CD14-positive monocyte (primary cell): ENCODE data around the gene NSG1. TPM values are rescaled to one million over a fixed set of nuclear protein-coding genes. Genes with fewer than 3 reads are reported as not detected.

Experiments used
- DNase-seq, 3 donors: peaks; one replicate each; pipeline ENCODE4 v3.0.0-alpha.2; 2011 to 2022
- H2AFZ ChIP-seq: 2 replicates; pipeline ENCODE4 v1.6.0; 2012; ENCODE audit warnings: mild to moderate bottlenecking, low read depth, low read length, inconsistent platforms; ENCODE audit not compliant: insufficient read depth, poor library complexity, severe bottlenecking
- H3K27ac ChIP-seq, 2 donors: 1 replicate in 1 of 2; 2 replicates in 1 of 2; pipeline ENCODE4 v1.5.1; 2012 to 2013; ENCODE audit warnings: low read length in 2 of 2, control low read depth in 1 of 2, inconsistent platforms in 1 of 2, low read depth in 1 of 2, mild to moderate bottlenecking in 1 of 2
- H3K27me3 ChIP-seq, 2 donors: one replicate each; pipeline versions ENCODE4 v1.6.0 to v1.6.1; 2011 to 2013; ENCODE audit warnings: low read length in 2 of 2; ENCODE audit not compliant: control insufficient read depth in 2 of 2, insufficient read depth in 2 of 2
- H3K36me3 ChIP-seq, 2 donors: replicated peaks in 1 of 2; 1 replicate in 1 of 2; 2 replicates in 1 of 2; pipeline versions ENCODE4 v1.5.1 to v1.6.1; 2012 to 2013; ENCODE audit warnings: low read length in 2 of 2, control low read depth in 1 of 2, inconsistent platforms in 1 of 2, mild to moderate bottlenecking in 1 of 2; ENCODE audit not compliant: insufficient read depth in 2 of 2, control insufficient read depth in 1 of 2
- H3K4me1 ChIP-seq, 2 donors: 1 replicate in 1 of 2; 2 replicates in 1 of 2; pipeline versions ENCODE4 v1.5.1 to v1.6.1; 2012 to 2013; ENCODE audit warnings: low read length in 2 of 2, control low read depth in 1 of 2, inconsistent platforms in 1 of 2, mild to moderate bottlenecking in 1 of 2, moderate library complexity in 1 of 2; ENCODE audit not compliant: insufficient read depth in 2 of 2, control insufficient read depth in 1 of 2
- H3K4me2 ChIP-seq: replicated peaks from 2 replicates; pipeline ENCODE3; 2012; ENCODE audit warnings: low read length, moderate library complexity, mild to moderate bottlenecking; ENCODE audit not compliant: poor library complexity, severe bottlenecking; ENCODE audit errors: extremely low read depth
- H3K4me3 ChIP-seq, 3 experiments: fragments of 200-600 bp in 1 of 3; sonication (generic) in 1 of 3; replicated peaks in 1 of 3; 1 replicate in 2 of 3; 2 replicates in 1 of 3; pipeline ENCODE4 v1.5.1; 2011 to 2013; ENCODE audit warnings: low read length in 3 of 3, mild to moderate bottlenecking in 3 of 3, control low read depth in 2 of 3, low read depth in 2 of 3, inconsistent platforms in 1 of 3, moderate library complexity in 1 of 3
- H3K79me2 ChIP-seq: 2 replicates; pipeline ENCODE4 v1.6.0; 2012; ENCODE audit warnings: mild to moderate bottlenecking, control low read depth, inconsistent platforms, low read length, moderate library complexity; ENCODE audit not compliant: insufficient read depth
- H3K9ac ChIP-seq: 2 replicates; pipeline ENCODE4 v1.6.0; 2017; ENCODE audit warnings: low read length, mild to moderate bottlenecking; ENCODE audit not compliant: insufficient read depth, poor library complexity, severe bottlenecking
- H3K9me3 ChIP-seq, 2 donors: replicated peaks in 1 of 2; 1 replicate in 1 of 2; 2 replicates in 1 of 2; pipeline versions ENCODE4 v1.5.1 to v1.6.1; 2012 to 2013; ENCODE audit warnings: low read length in 2 of 2, control low read depth in 1 of 2; ENCODE audit not compliant: control insufficient read depth in 1 of 2, insufficient read depth in 1 of 2
- H4K20me1 ChIP-seq: 2 replicates; pipeline ENCODE4 v1.6.0; 2012; ENCODE audit warnings: mild to moderate bottlenecking, low read length, control low read depth, moderate library complexity; ENCODE audit not compliant: insufficient read depth
- H3K27ac Mint-ChIP-seq, 7 donors: one replicate each; pipeline ENCODE4 v1.8.0; 2020; ENCODE audit warnings: mild to moderate bottlenecking in 7 of 7, mixed read lengths in 7 of 7, moderate library complexity in 6 of 7, inconsistent platforms in 2 of 7
- H3K27me3 Mint-ChIP-seq, 3 donors: one replicate each; pipeline ENCODE4 v1.8.0; 2021 to 2022; ENCODE audit warnings: low read depth in 3 of 3, mild to moderate bottlenecking in 3 of 3, mixed read lengths in 3 of 3, moderate library complexity in 3 of 3, inconsistent platforms in 1 of 3
- H3K36me3 Mint-ChIP-seq, 2 donors: one replicate each; pipeline ENCODE4 v1.8.0; 2020; ENCODE audit warnings: mixed read lengths in 2 of 2, inconsistent platforms in 1 of 2, mild to moderate bottlenecking in 1 of 2
- H3K4me1 Mint-ChIP-seq: one replicate; pipeline ENCODE4 v1.8.0; 2020; ENCODE audit warnings: mild to moderate bottlenecking, mixed read lengths
- H3K4me3 Mint-ChIP-seq, 2 donors: one replicate each; pipeline ENCODE4 v1.8.0; 2020; ENCODE audit warnings: mild to moderate bottlenecking in 2 of 2, mixed read lengths in 2 of 2, moderate library complexity in 1 of 2
- H3K9me3 Mint-ChIP-seq, 7 donors: one replicate each; pipeline ENCODE4 v1.8.0; 2020 to 2022; ENCODE audit warnings: mixed read lengths in 7 of 7, mild to moderate bottlenecking in 6 of 7, moderate library complexity in 6 of 7, inconsistent platforms in 2 of 7
- WGBS: methylation state at CpG from one replicate; pipeline ENCODE4 v1.1.5; 2013; ENCODE audit warnings: missing lambda C conversion rate; ENCODE audit not compliant: insufficient coverage; 5-methylcytosine and 5-hydroxymethylcytosine counted together
- intact Hi-C, 2 donors: fragments of 100-400 bp; cut with micrococcal nuclease; formaldehyde crosslinking; loops; one replicate each; pipeline versions ENCODE4 v1.15.0 to v1.15.1; 2023
- polyA plus RNA-seq, 3 donors: library from polyadenylated mRNA; depleted of rRNA in 1 of 3; unstranded in 2 of 3; stranded (reverse) in 1 of 3; fragments of 300-500 nt in 2 of 3; fragments of >200 nt in 1 of 3; fragmentation: Illumina TruSeq in 2 of 3; gene quantifications; 1 replicate in 2 of 3; 2 replicates in 1 of 3; pipeline ENCODE4 v1.2.3, GENCODE V29; 2012 to 2021
- TF ChIP-seq, protein P1 (sequence below): fragments of 200-600 bp; IDR thresholded peaks from one replicate; pipeline ENCODE4 v1.8.0; 2022; ENCODE audit warnings: antibody characterized with exemption, mild to moderate bottlenecking

The NSG1 gene
- polyA plus RNA-seq, 3 donors: 0.10 TPM; not detected in 2

DNA sequence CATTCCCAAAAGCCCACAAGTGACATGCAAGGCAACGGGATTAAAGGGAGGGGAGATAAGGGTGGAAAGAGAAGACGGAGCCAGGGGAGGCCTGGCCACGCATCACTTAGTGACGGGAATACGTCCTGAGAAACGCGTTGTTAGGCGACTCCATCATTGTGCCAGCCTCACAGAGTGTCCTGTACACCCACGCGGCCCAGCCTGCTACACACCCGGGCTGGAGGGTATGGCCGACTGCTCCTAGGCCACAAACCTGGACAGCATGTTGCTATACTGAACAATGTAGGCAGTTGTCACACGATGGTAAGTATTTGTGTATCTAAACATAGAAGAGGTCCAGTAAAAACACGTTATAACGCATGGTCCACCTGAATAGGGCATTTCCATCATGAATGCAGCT lies 23.4 kb downstream of the NSG1 start:
- no peaks in the 10 kb centered on the region for H3K36me3 ChIP-seq
- no peak overlapping the region for H2AFZ ChIP-seq
- no peaks in the 10 kb centered on the region for H3K4me1 ChIP-seq
- peak overlapping the region in 1 of 7 donors; percentile 49 for H3K27ac Mint-ChIP-seq
- no peaks in the 10 kb centered on the region for H3K27me3 ChIP-seq
- no peaks in the 10 kb centered on the region for H3K36me3 Mint-ChIP-seq
- intact Hi-C loops: no loop called here
- no peaks in the 10 kb centered on the region for H3K9me3 Mint-ChIP-seq
- no peaks in the 10 kb centered on the region for H3K9me3 ChIP-seq
- WGBS: 93% methylated on average over 14 of the region's 15 CpGs
- no peaks in the 10 kb centered on the region for H3K79me2 ChIP-seq
- TF ChIP-seq, protein P1, sequence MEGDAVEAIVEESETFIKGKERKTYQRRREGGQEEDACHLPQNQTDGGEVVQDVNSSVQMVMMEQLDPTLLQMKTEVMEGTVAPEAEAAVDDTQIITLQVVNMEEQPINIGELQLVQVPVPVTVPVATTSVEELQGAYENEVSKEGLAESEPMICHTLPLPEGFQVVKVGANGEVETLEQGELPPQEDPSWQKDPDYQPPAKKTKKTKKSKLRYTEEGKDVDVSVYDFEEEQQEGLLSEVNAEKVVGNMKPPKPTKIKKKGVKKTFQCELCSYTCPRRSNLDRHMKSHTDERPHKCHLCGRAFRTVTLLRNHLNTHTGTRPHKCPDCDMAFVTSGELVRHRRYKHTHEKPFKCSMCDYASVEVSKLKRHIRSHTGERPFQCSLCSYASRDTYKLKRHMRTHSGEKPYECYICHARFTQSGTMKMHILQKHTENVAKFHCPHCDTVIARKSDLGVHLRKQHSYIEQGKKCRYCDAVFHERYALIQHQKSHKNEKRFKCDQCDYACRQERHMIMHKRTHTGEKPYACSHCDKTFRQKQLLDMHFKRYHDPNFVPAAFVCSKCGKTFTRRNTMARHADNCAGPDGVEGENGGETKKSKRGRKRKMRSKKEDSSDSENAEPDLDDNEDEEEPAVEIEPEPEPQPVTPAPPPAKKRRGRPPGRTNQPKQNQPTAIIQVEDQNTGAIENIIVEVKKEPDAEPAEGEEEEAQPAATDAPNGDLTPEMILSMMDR: no peak
- H3K27me3 Mint-ChIP-seq: peaks cover 0 to 4% (median 2%) of the 10 kb centered on the region in 3 donors
- H3K4me1 Mint-ChIP-seq: no peaks in the 10 kb centered on the region
- no peak overlapping the region for H3K4me3 ChIP-seq
- H3K4me3 Mint-ChIP-seq: no peak overlapping the region
- DNase-seq: no peak
- no peak overlapping the region for H3K27ac ChIP-seq
- no peaks in the 10 kb centered on the region for H4K20me1 ChIP-seq
- no peak overlapping the region for H3K9ac ChIP-seq
- H3K4me2 ChIP-seq: no peak overlapping the region

DNA sequence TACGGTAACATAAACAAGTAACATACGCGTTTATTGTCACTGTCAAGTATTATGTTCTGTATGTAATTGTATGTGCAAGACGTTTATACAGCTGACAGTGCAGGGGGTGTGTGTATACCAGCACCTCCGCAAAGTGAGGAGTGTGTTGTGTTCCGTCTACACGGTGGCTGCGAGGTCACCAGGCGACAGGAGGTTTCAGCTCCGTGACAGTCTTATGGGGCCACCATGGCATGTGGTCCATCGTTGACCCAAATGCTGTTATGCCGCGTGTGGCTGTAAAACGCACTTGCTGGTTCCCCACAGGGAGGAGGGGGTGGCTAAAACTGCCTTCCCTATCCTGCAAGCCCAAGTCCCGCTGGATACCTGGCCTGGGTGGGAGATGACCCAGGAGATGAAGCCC lies 25.0 kb downstream of the NSG1 start:
- H3K27ac Mint-ChIP-seq: no peak overlapping the region
- no peaks in the 10 kb centered on the region for H3K4me1 ChIP-seq
- H3K9ac ChIP-seq: no peak overlapping the region
- no peak for DNase-seq
- H3K79me2 ChIP-seq: no peaks in the 10 kb centered on the region
- no peaks in the 10 kb centered on the region for H4K20me1 ChIP-seq
- no peaks in the 10 kb centered on the region for H3K27me3 ChIP-seq
- TF ChIP-seq, protein P1: no peak
- peaks cover 4 to 11% of the 10 kb centered on the region in 2 donors for H3K36me3 Mint-ChIP-seq
- no peak overlapping the region for H3K4me3 ChIP-seq
- no peak overlapping the region for H3K4me3 Mint-ChIP-seq
- intact Hi-C loops: no loop called here
- WGBS: 94% methylated on average over 8 of the region's 15 CpGs
- peaks cover 0 to 4% of the 10 kb centered on the region in 2 donors for H3K9me3 ChIP-seq
- no peak overlapping the region for H3K27ac ChIP-seq
- no peak overlapping the region for H3K4me2 ChIP-seq
- no peaks in the 10 kb centered on the region for H3K4me1 Mint-ChIP-seq
- H3K36me3 ChIP-seq: peaks cover 0 to 6% of the 10 kb centered on the region in 2 donors
- H3K9me3 Mint-ChIP-seq: peaks cover 0 to 4% (median 0%) of the 10 kb centered on the region in 7 donors
- peaks cover 0 to 3% (median 2%) of the 10 kb centered on the region in 3 donors for H3K27me3 Mint-ChIP-seq
- H2AFZ ChIP-seq: no peak overlapping the region
